HG03558 (cell line): ENCODE results near the gene PDCD2.
A peak's percentile ranks its signal among the peaks of the same experiment; 100 is the strongest.
"Not testable (repeated sequence)": the region's sequence is repeated elsewhere in the genome, so short reads cannot be mapped to it uniquely, and the experiment has no call there.

Source experiments
- ATAC-seq: cut with Tn5 transposase; IDR thresholded peaks from one replicate; pipeline ENCODE4 v1.9.1; 2021; ENCODE audit warnings: moderate number of reproducible peaks; ENCODE audit not compliant: unreplicated experiment; ENCODE audit errors: extremely low read depth

The PDCD2 gene

GRCh38 chr6:170552765-170553533 lies 31.5 kb downstream of the PDCD2 start, which contains the start of gene PSMB1:
Gene PSMB1, minus strand, starts transcription at chr6:170553307. Its CDS starts 65 bp downstream, at chr6:170553242.
- ATAC-seq = peak; percentile 29

- ATAC-seq = no peak
Measured at GRCh38 chr6:170545405-170545804, 39.0 kb downstream of the PDCD2 start.

GRCh38 chr6:170542031-170542719 lies 42.3 kb downstream of the PDCD2 start:
- ATAC-seq = no peak

- no peak for ATAC-seq
Measured at GRCh38 chr6:170537329-170537728, 47.1 kb downstream of the PDCD2 start.

- ATAC-seq = no peak
Measured at GRCh38 chr6:170536671-170537070, 47.8 kb downstream of the PDCD2 start.

GRCh38 chr6:170535004-170535403 lies 49.4 kb downstream of the PDCD2 start:
- ATAC-seq = no peak

- ATAC-seq = no peak
Measured at GRCh38 chr6:170533792-170534191, 50.6 kb downstream of the PDCD2 start.

GRCh38 chr6:170532867-170533488 lies 51.5 kb downstream of the PDCD2 start:
- no peak for ATAC-seq

GRCh38 chr6:170529839-170530469 lies 54.5 kb downstream of the PDCD2 start:
- peak; percentile 45 for ATAC-seq

- not testable (repeated sequence) for ATAC-seq
Measured at GRCh38 chr6:170527995-170528394, 56.4 kb downstream of the PDCD2 start.

GRCh38 chr6:170525795-170526194 lies 58.6 kb downstream of the PDCD2 start:
- no peak for ATAC-seq
